IPS-18a (cell line): Measurements from ENCODE around the gene DHRS7.

Experiments used
- H3K27ac ChIP-seq: one replicate; pipeline ENCODE4 v1.5.1; 2013; ENCODE audit warnings: low read length
- H3K27me3 ChIP-seq: one replicate; pipeline ENCODE4 v1.6.1; 2013; ENCODE audit warnings: mild to moderate bottlenecking, low read length; ENCODE audit not compliant: control insufficient read depth, insufficient read depth
- H3K36me3 ChIP-seq: one replicate; pipeline ENCODE4 v1.6.1; 2013; ENCODE audit warnings: low read depth, low read length; ENCODE audit not compliant: control insufficient read depth
- H3K4me1 ChIP-seq: one replicate; pipeline ENCODE4 v1.6.1; 2013; ENCODE audit warnings: low read depth, low read length; ENCODE audit not compliant: control insufficient read depth
- H3K4me3 ChIP-seq: one replicate; pipeline ENCODE4 v1.5.1; 2013; ENCODE audit warnings: low read length
- H3K9ac ChIP-seq: one replicate; pipeline ENCODE4 v1.6.1; 2013; ENCODE audit warnings: mild to moderate bottlenecking, low read length, moderate library complexity
- H3K9me3 ChIP-seq: one replicate; pipeline ENCODE4 v1.6.1; 2013; ENCODE audit warnings: low read depth, low read length; ENCODE audit not compliant: control insufficient read depth

DHRS7 gene

GRCh38 chr14:60204104-60204842, 39.1 kb upstream of the DHRS7 start:
- H3K4me3 ChIP-seq, result peak overlapping the region; percentile 29
- peaks cover 18% of the 10 kb centered on the region for H3K4me1 ChIP-seq
- H3K27ac ChIP-seq, result no peak overlapping the region
- H3K36me3 ChIP-seq, result no peaks in the 10 kb centered on the region
- no peaks in the 10 kb centered on the region for H3K27me3 ChIP-seq
- no peaks in the 10 kb centered on the region for H3K9me3 ChIP-seq
- H3K9ac ChIP-seq, result no peak overlapping the region

DNA sequence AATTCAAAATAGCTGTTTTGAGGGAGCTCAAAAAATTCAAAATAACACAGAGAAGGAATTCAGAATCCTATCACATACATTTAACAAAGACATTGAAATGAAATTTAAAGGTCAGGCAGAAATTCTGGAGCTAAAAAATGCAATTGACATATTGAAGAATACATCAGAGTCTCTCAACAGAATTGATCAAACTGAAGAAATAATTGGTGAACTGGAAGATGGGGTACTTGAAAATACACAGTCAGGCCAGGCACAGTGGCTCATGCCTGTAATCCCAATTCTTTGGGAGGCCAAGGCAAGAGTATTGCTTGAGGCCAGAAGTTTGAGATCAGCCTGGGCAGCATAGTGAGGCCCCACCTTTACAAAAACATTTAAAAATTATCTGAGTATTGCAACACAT, 34.1 kb upstream of the DHRS7 start:
- Histone ChIP-seq H3K36me3 (no peaks in the 10 kb centered on the region), H3K27me3 (no peaks in the 10 kb centered on the region), H3K4me1 (peaks cover 15% of the 10 kb centered on the region), H3K27ac (no peak overlapping the region), H3K9me3 (no peaks in the 10 kb centered on the region), H3K4me3 (no peak overlapping the region), H3K9ac (no peak overlapping the region)

GRCh38 chr14:60197629-60198303, 32.6 kb upstream of the DHRS7 start:
- Histone ChIP-seq H3K27ac (no peak overlapping the region), H3K27me3 (no peaks in the 10 kb centered on the region), H3K4me3 (no peak overlapping the region), H3K9ac (no peak overlapping the region), H3K4me1 (peaks cover 7% of the 10 kb centered on the region), H3K9me3 (no peaks in the 10 kb centered on the region), H3K36me3 (no peaks in the 10 kb centered on the region)

- no peak overlapping the region for H3K9ac ChIP-seq
- H3K4me1 ChIP-seq, result peaks cover 7% of the 10 kb centered on the region
- H3K27ac ChIP-seq, result no peak overlapping the region
- H3K36me3 ChIP-seq, result no peaks in the 10 kb centered on the region
- no peaks in the 10 kb centered on the region for H3K9me3 ChIP-seq
- no peaks in the 10 kb centered on the region for H3K27me3 ChIP-seq
- no peak overlapping the region for H3K4me3 ChIP-seq
Measured at GRCh38 chr14:60196291-60196690, 31.1 kb upstream of the DHRS7 start.

DNA sequence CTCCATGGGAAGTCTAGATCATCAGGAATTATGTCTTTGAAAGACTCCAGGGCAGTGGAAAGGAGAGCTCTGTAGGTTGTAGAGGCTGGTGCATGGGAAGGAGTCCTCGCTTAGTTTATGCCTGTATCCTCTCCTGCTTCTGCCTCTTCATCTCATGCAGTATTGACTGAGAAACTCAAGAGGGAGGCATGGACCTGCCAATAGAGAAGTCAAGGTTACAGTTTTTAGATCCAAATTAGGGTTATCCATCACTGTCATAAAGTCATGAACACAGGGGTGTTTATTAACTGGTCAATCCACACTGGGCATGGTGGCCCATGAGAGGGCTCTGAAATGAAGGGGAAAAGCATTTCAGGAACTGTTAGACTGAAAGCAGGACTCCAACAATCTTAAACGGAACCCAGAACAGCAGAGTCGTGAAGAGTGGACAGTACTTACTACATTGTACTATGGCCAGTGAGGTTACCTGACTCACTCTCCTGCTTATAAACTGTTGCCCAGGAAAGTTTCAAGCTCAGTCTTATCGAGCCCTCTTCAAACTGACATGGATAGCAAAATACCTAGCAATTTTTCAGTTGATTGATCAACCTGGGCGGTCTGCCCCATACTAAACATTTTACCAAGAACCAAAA, 30.1 kb upstream of the DHRS7 start:
- no peak overlapping the region for H3K27ac ChIP-seq
- no peaks in the 10 kb centered on the region for H3K27me3 ChIP-seq
- H3K4me1 ChIP-seq, result peaks cover 7% of the 10 kb centered on the region
- H3K4me3 ChIP-seq, result no peak overlapping the region
- no peak overlapping the region for H3K9ac ChIP-seq
- no peaks in the 10 kb centered on the region for H3K36me3 ChIP-seq
- no peaks in the 10 kb centered on the region for H3K9me3 ChIP-seq

- Histone ChIP-seq H3K27me3 (no peaks in the 10 kb centered on the region), H3K4me3 (no peak overlapping the region), H3K9ac (no peak overlapping the region), H3K27ac (no peak overlapping the region), H3K36me3 (no peaks in the 10 kb centered on the region), H3K9me3 (no peaks in the 10 kb centered on the region), H3K4me1 (no peaks in the 10 kb centered on the region)
Measured at GRCh38 chr14:60189923-60190840, 25.0 kb upstream of the DHRS7 start.

GRCh38 chr14:60188696-60189095, 23.5 kb upstream of the DHRS7 start:
- H3K9me3 ChIP-seq, result no peaks in the 10 kb centered on the region
- H3K9ac ChIP-seq, result no peak overlapping the region
- no peak overlapping the region for H3K27ac ChIP-seq
- no peaks in the 10 kb centered on the region for H3K27me3 ChIP-seq
- H3K4me1 ChIP-seq, result no peaks in the 10 kb centered on the region
- H3K36me3 ChIP-seq, result no peaks in the 10 kb centered on the region
- no peak overlapping the region for H3K4me3 ChIP-seq

DNA sequence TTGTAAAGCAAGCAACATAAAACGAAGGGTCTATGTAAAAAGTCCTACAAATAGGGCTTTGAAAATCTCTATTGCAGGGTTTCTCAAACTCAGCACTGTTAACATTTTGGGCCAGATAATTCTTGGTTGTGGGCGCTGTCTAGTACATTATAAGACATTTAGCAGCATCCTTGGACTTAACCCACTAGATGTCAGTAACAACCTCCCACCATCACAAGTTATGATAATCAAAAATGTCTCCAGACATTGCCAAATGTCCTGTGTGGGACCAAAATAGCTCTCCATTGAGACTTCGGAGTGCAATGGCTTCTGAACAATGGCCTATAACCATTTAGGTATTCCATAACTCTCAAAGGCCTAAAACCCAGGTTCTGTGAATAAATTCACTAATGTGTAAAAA, 22.9 kb upstream of the DHRS7 start:
- no peak overlapping the region for H3K4me3 ChIP-seq
- H3K27ac ChIP-seq, result no peak overlapping the region
- no peaks in the 10 kb centered on the region for H3K27me3 ChIP-seq
- no peaks in the 10 kb centered on the region for H3K4me1 ChIP-seq
- H3K36me3 ChIP-seq, result no peaks in the 10 kb centered on the region
- no peak overlapping the region for H3K9ac ChIP-seq
- H3K9me3 ChIP-seq, result no peaks in the 10 kb centered on the region

GRCh38 chr14:60184905-60185555, 19.8 kb upstream of the DHRS7 start:
- H3K4me1 ChIP-seq, result no peaks in the 10 kb centered on the region
- no peaks in the 10 kb centered on the region for H3K27me3 ChIP-seq
- H3K9me3 ChIP-seq, result no peaks in the 10 kb centered on the region
- no peak overlapping the region for H3K27ac ChIP-seq
- H3K4me3 ChIP-seq, result no peak overlapping the region
- H3K36me3 ChIP-seq, result no peaks in the 10 kb centered on the region
- no peak overlapping the region for H3K9ac ChIP-seq

GRCh38 chr14:60184146-60184904, 19.1 kb upstream of the DHRS7 start:
- no peaks in the 10 kb centered on the region for H3K27me3 ChIP-seq
- no peaks in the 10 kb centered on the region for H3K36me3 ChIP-seq
- H3K4me3 ChIP-seq, result peak overlapping the region; percentile 39
- H3K9ac ChIP-seq, result no peak overlapping the region
- H3K4me1 ChIP-seq, result no peaks in the 10 kb centered on the region
- no peaks in the 10 kb centered on the region for H3K9me3 ChIP-seq
- no peak overlapping the region for H3K27ac ChIP-seq
